Endodermal cell (in vitro differentiated cells): ENCODE data around the gene ANKRD29. TPM values are rescaled to one million over a fixed set of nuclear protein-coding genes. Genes with fewer than 3 reads are reported as not detected.

ENCODE experiments used
- DNase-seq: peaks from one replicate; pipeline ENCODE4 v3.0.0-alpha.2; 2017
- H3K27ac ChIP-seq: 2 replicates; pipeline ENCODE4 v1.5.1; 2013; ENCODE audit warnings: mild to moderate bottlenecking, low read depth, low read length, moderate library complexity
- H3K27me3 ChIP-seq: 2 replicates; pipeline ENCODE4 v1.6.1; 2013; ENCODE audit warnings: mild to moderate bottlenecking, low read length, moderate library complexity; ENCODE audit not compliant: insufficient read depth, control insufficient read depth, poor library complexity, severe bottlenecking
- H3K36me3 ChIP-seq: 2 replicates; pipeline ENCODE4 v1.7.0; 2013; ENCODE audit warnings: mild to moderate bottlenecking, low read length, moderate library complexity; ENCODE audit not compliant: control insufficient read depth, insufficient read depth
- H3K4me1 ChIP-seq: one replicate; pipeline ENCODE4 v1.7.0; 2013; ENCODE audit warnings: low read length; ENCODE audit not compliant: control insufficient read depth, insufficient read depth
- H3K4me3 ChIP-seq: 2 replicates; pipeline ENCODE4 v1.5.1; 2013; ENCODE audit warnings: mild to moderate bottlenecking, low read length, moderate library complexity
- H3K9ac ChIP-seq: 2 replicates; pipeline ENCODE4 v1.6.1; 2013; ENCODE audit warnings: mild to moderate bottlenecking, low read length, moderate library complexity; ENCODE audit not compliant: poor library complexity, severe bottlenecking; ENCODE audit errors: extremely low read depth
- H3K9me3 ChIP-seq: 2 replicates; pipeline ENCODE4 v1.6.1; 2013; ENCODE audit warnings: mild to moderate bottlenecking, low read length, moderate library complexity; ENCODE audit not compliant: control insufficient read depth
- H3K27ac Mint-ChIP-seq: 2 replicates; pipeline ENCODE4 v1.8.0; 2020; ENCODE audit warnings: mixed read lengths
- H3K27me3 Mint-ChIP-seq: 2 replicates; pipeline ENCODE4 v1.8.0; 2021; ENCODE audit warnings: mild to moderate bottlenecking, mixed read lengths; ENCODE audit not compliant: insufficient read depth
- H3K36me3 Mint-ChIP-seq: 2 replicates; pipeline ENCODE4 v1.8.0; 2020; ENCODE audit warnings: low read depth, mixed read lengths
- H3K4me1 Mint-ChIP-seq: 2 replicates; pipeline ENCODE4 v1.8.0; 2020; ENCODE audit warnings: mixed read lengths
- H3K4me3 Mint-ChIP-seq: 2 replicates; pipeline ENCODE4 v1.8.0; 2020; ENCODE audit warnings: mild to moderate bottlenecking, moderate library complexity, mixed read lengths
- H3K9me3 Mint-ChIP-seq: 2 replicates; pipeline ENCODE4 v1.8.0; 2020; ENCODE audit warnings: mild to moderate bottlenecking, mixed read lengths
- CTCF ChIP-seq: fragments of 200-600 bp; sonication (generic); conservative IDR thresholded peaks from 2 replicates; pipeline ENCODE4 v1.5.0; 2021; ENCODE audit warnings: antibody characterized with exemption, mild to moderate bottlenecking
- WGBS, 2 experiments: methylation state at CpG; one replicate each; pipeline versions ENCODE4 v1.1.5 to v1.1.7; 2013; ENCODE audit warnings: missing lambda C conversion rate in 2 of 2, mixed read lengths in 1 of 2; ENCODE audit not compliant: insufficient coverage in 1 of 2, insufficient read length in 1 of 2; 5-methylcytosine and 5-hydroxymethylcytosine counted together
- total RNA-seq, 2 donors: library from RNA; stranded (reverse); fragmentation: NEBNext Ultra II Directional in 1 of 2; extraction: Animal tissue kit (Norgen Biotek cat#: 25700) in 1 of 2; gene quantifications; 2 replicates in 1 of 2; 3 replicates in 1 of 2; pipeline ENCODE4 v1.2.1, GENCODE V29; 2021

The ANKRD29 gene
- total RNA-seq, 2 donors from 2014 or later, result 0.44 to 0.73 TPM

- H3K4me3 ChIP-seq, result no peak overlapping the region
- no peak overlapping the region for H3K27ac ChIP-seq
- no peak for DNase-seq
- Mint-ChIP-seq H3K9me3 (no peaks in the 10 kb centered on the region), H3K4me1 (peaks cover 4% of the 10 kb centered on the region), H3K4me3 (no peak overlapping the region), H3K27me3 (peaks cover 10% of the 10 kb centered on the region), H3K27ac (no peak overlapping the region), H3K36me3 (no peaks in the 10 kb centered on the region)
- H3K4me1 ChIP-seq, result peaks cover 6% of the 10 kb centered on the region
- H3K36me3 ChIP-seq, result no peaks in the 10 kb centered on the region
- no peaks in the 10 kb centered on the region for H3K9me3 ChIP-seq
- H3K9ac ChIP-seq, result no peak overlapping the region
- no peaks in the 10 kb centered on the region for H3K27me3 ChIP-seq
- TF ChIP-seq CTCF, result no peak
- WGBS, 2 experiments, result 93 to 94% methylated on average over 4 of the region's 4 CpGs
Observed at GRCh38 chr18:23669804-23670405, 7.2 kb upstream of the ANKRD29 start.

- Mint-ChIP-seq H3K36me3 (no peaks in the 10 kb centered on the region), H3K9me3 (no peaks in the 10 kb centered on the region), H3K4me1 (peaks cover 6% of the 10 kb centered on the region), H3K27me3 (peaks cover 10% of the 10 kb centered on the region), H3K4me3 (no peak overlapping the region), H3K27ac (no peak overlapping the region)
- TF ChIP-seq CTCF, result no peak
- no peak overlapping the region for H3K27ac ChIP-seq
- WGBS, 2 experiments, result 91 to 94% methylated on average over 6 to 8 of the region's 8 CpGs
- no peaks in the 10 kb centered on the region for H3K9me3 ChIP-seq
- no peaks in the 10 kb centered on the region for H3K36me3 ChIP-seq
- no peak overlapping the region for H3K9ac ChIP-seq
- H3K27me3 ChIP-seq, result no peaks in the 10 kb centered on the region
- no peak overlapping the region for H3K4me3 ChIP-seq
- no peak for DNase-seq
- peaks cover 6% of the 10 kb centered on the region for H3K4me1 ChIP-seq
Observed at GRCh38 chr18:23669202-23669766, 6.6 kb upstream of the ANKRD29 start.

- Mint-ChIP-seq H3K4me3 (no peak overlapping the region), H3K4me1 (peaks cover 6% of the 10 kb centered on the region), H3K9me3 (no peaks in the 10 kb centered on the region), H3K27me3 (peaks cover 9% of the 10 kb centered on the region), H3K27ac (no peak overlapping the region), H3K36me3 (no peaks in the 10 kb centered on the region)
- H3K36me3 ChIP-seq, result no peaks in the 10 kb centered on the region
- no peak overlapping the region for H3K4me3 ChIP-seq
- peak; percentile 76 for DNase-seq
- no peak for TF ChIP-seq CTCF
- no peak overlapping the region for H3K27ac ChIP-seq
- H3K9ac ChIP-seq, result no peak overlapping the region
- H3K27me3 ChIP-seq, result no peaks in the 10 kb centered on the region
- WGBS, 2 experiments, result 22 to 46% methylated on average over 4 of the region's 4 CpGs
- no peaks in the 10 kb centered on the region for H3K9me3 ChIP-seq
- H3K4me1 ChIP-seq, result peaks cover 6% of the 10 kb centered on the region
Observed at GRCh38 chr18:23668731-23669130, 6.0 kb upstream of the ANKRD29 start.
